B cell (primary cell): ENCODE data around the gene LSM10. TPM values are rescaled to one million over a fixed set of nuclear protein-coding genes. Genes with fewer than 3 reads are reported as not detected.

Source experiments
- ATAC-seq: fragments of 200-7000 bp; cut with Tn5 transposase; one replicate; pipeline ENCODE4 v1.10.0; 2021; ENCODE audit warnings: low read depth, mild to moderate bottlenecking, moderate number of reproducible peaks, moderate library complexity
- CTCF ChIA-PET: fragments of 350-600 bp; sonication (Branson Sonifier 250); formaldehyde crosslinking; loops from one replicate; lab custom pipeline; 2021; ENCODE audit warnings: antibody characterized with exemption, inconsistent platforms; lab: Charles Lee
- POLR2A ChIA-PET: fragments of 350-600 bp; sonication (Branson Sonifier 250); formaldehyde crosslinking; loops from one replicate; lab custom pipeline; 2021; ENCODE audit warnings: antibody characterized with exemption; lab: Charles Lee
- DNase-seq: peaks from one replicate; pipeline ENCODE4 v3.0.0; 2013
- H2AFZ ChIP-seq: 2 replicates; pipeline ENCODE4 v1.6.1; 2012; ENCODE audit warnings: mild to moderate bottlenecking, low read depth, low read length; ENCODE audit not compliant: insufficient read depth, poor library complexity, severe bottlenecking
- H3K27ac ChIP-seq, 2 donors: 1 replicate in 1 of 2; 2 replicates in 1 of 2; pipeline ENCODE4 v1.5.1; 2012 to 2013; ENCODE audit warnings: low read length in 2 of 2, mild to moderate bottlenecking in 2 of 2, moderate library complexity in 1 of 2
- H3K27me3 ChIP-seq, 4 experiments: fragments of 200-600 bp in 1 of 4; sonication (generic) in 1 of 4; replicated peaks in 1 of 4; 1 replicate in 2 of 4; 2 replicates in 2 of 4; pipeline versions ENCODE4 v1.6.1 to v1.7.0; 2013 to 2016; ENCODE audit warnings: low read length in 3 of 4, mild to moderate bottlenecking in 2 of 4, mixed read lengths in 1 of 4, moderate library complexity in 1 of 4; ENCODE audit not compliant: insufficient read depth in 4 of 4, control insufficient read depth in 3 of 4; ENCODE audit errors: control extremely low read depth in 1 of 4
- H3K36me3 ChIP-seq, 2 experiments: replicated peaks in 1 of 2; 1 replicate in 1 of 2; 2 replicates in 1 of 2; pipeline versions ENCODE4 v1.6.1 to v1.7.1; 2013; ENCODE audit warnings: low read length in 1 of 2; ENCODE audit not compliant: insufficient read depth in 2 of 2, control insufficient read depth in 1 of 2; ENCODE audit errors: control extremely low read depth in 1 of 2, extremely low read depth in 1 of 2
- H3K4me1 ChIP-seq, 2 donors: fragments of 200-600 bp in 1 of 2; sonication (generic) in 1 of 2; 1 replicate in 1 of 2; 2 replicates in 1 of 2; pipeline versions ENCODE4 v1.5.1 to v1.6.1; 2013 to 2017; ENCODE audit warnings: low read length in 2 of 2; ENCODE audit not compliant: control insufficient read depth in 2 of 2, insufficient read depth in 2 of 2
- H3K4me2 ChIP-seq: replicated peaks from 2 replicates; pipeline ENCODE3; 2012; ENCODE audit warnings: mild to moderate bottlenecking, low read depth, low read length; ENCODE audit not compliant: poor library complexity, severe bottlenecking
- H3K4me3 ChIP-seq, 5 experiments: fragments of 200-600 bp in 1 of 5; sonication (generic) in 1 of 5; 1 replicate in 3 of 5; 2 replicates in 2 of 5; pipeline versions ENCODE4 v1.5.1 to v1.7.0; 2011 to 2016; ENCODE audit warnings: low read length in 4 of 5, mild to moderate bottlenecking in 4 of 5, low read depth in 2 of 5, control low read depth in 1 of 5, moderate library complexity in 1 of 5; ENCODE audit not compliant: insufficient read depth in 1 of 5; ENCODE audit errors: control extremely low read depth in 1 of 5, extremely low read depth in 1 of 5
- H3K79me2 ChIP-seq: fragments of 200-600 bp; sonication (generic); one replicate; pipeline ENCODE4 v1.6.0; 2016; ENCODE audit warnings: low read length; ENCODE audit not compliant: control insufficient read depth, insufficient read depth
- H3K9ac ChIP-seq: fragments of 200-600 bp; sonication (generic); 2 replicates; pipeline ENCODE4 v1.6.1; 2017; ENCODE audit warnings: mild to moderate bottlenecking, low read length, moderate library complexity
- H3K9me3 ChIP-seq, 3 donors: one replicate each; pipeline versions ENCODE4 v1.6.1 to v1.7.1; 2013; ENCODE audit warnings: low read length in 2 of 3; ENCODE audit not compliant: control insufficient read depth in 2 of 3, insufficient read depth in 1 of 3; ENCODE audit errors: control extremely low read depth in 1 of 3
- H4K20me1 ChIP-seq: 2 replicates; pipeline ENCODE4 v1.6.0; 2012; ENCODE audit warnings: mild to moderate bottlenecking, low read length; ENCODE audit not compliant: insufficient read depth, control insufficient read depth, poor library complexity, severe bottlenecking
- H3K27ac Mint-ChIP-seq: one replicate; pipeline ENCODE4 v1.8.0; 2021; ENCODE audit warnings: mixed read lengths
- H3K27me3 Mint-ChIP-seq: one replicate; pipeline ENCODE4 v1.8.0; 2021; ENCODE audit warnings: mixed read lengths
- H3K4me1 Mint-ChIP-seq: one replicate; pipeline ENCODE4 v1.8.0; 2021; ENCODE audit warnings: mixed read lengths
- H3K4me3 Mint-ChIP-seq: one replicate; pipeline ENCODE4 v1.8.0; 2021; ENCODE audit warnings: mixed read lengths
- H3K9me3 Mint-ChIP-seq: one replicate; pipeline ENCODE4 v1.8.0; 2022; ENCODE audit warnings: mixed read lengths; ENCODE audit not compliant: insufficient read depth
- CTCF ChIP-seq: fragments of 200-600 bp; IDR thresholded peaks from one replicate; pipeline ENCODE4 v1.8.0; 2022; ENCODE audit warnings: antibody characterized with exemption, mild to moderate bottlenecking
- EZH2 ChIP-seq: IDR thresholded peaks from 2 replicates; pipeline ENCODE4 v1.6.1; 2012; ENCODE audit warnings: borderline replicate concordance, low read depth, mild to moderate bottlenecking, moderate library complexity, low read length; ENCODE audit not compliant: insufficient read depth, poor library complexity, severe bottlenecking
- WGBS: methylation state at CpG from one replicate; pipeline ENCODE4 v1.1.5; 2013; ENCODE audit warnings: missing lambda C conversion rate; ENCODE audit not compliant: insufficient coverage; 5-methylcytosine and 5-hydroxymethylcytosine counted together
- intact Hi-C: fragments of 100-400 bp; cut with micrococcal nuclease; formaldehyde crosslinking; loops from one replicate; pipeline ENCODE4 v1.10.0; 2022
- polyA plus RNA-seq: library from polyadenylated mRNA; depleted of rRNA; stranded (reverse); fragments of >200 nt; gene quantifications from 2 replicates; pipeline ENCODE4 v1.2.3, GENCODE V29; 2012
- total RNA-seq, 2 donors: library from RNA; stranded (reverse); fragments of 120-200 nt in 1 of 2; gene quantifications; 1 replicate in 1 of 2; 2 replicates in 1 of 2; pipeline versions ENCODE4 v1.2.3 to v1.2.4, GENCODE V29; 2013 to 2022

Gene LSM10
- total and polyA plus RNA-seq, 2 donors (not counting 1 experiment from before 2014, with no cell fraction given): 73.5 to 136 TPM

- H3K9me3 ChIP-seq: no peaks in the 10 kb centered on the region
- WGBS: 98% methylated on average over 15 of the region's 16 CpGs
- no peaks in the 10 kb centered on the region for H3K79me2 ChIP-seq
- H3K4me1 Mint-ChIP-seq: peaks cover 14% of the 10 kb centered on the region
- ChIA-PET POLR2A (no interaction called here), CTCF (interaction anchor here (2.1 to 3.0 kb wide), 2 partner anchors 20 to 70 kb away, joined by 7 to 10 read pairs; no protein-coding TSS in a partner anchor)
- no peak for DNase-seq
- H3K4me2 ChIP-seq: no peak overlapping the region
- H3K4me3 ChIP-seq: no peak overlapping the region
- no peaks in the 10 kb centered on the region for H4K20me1 ChIP-seq
- no peak overlapping the region for H2AFZ ChIP-seq
- no peaks in the 10 kb centered on the region for H3K27me3 ChIP-seq
- H3K27me3 Mint-ChIP-seq: no peaks in the 10 kb centered on the region
- no peak for ATAC-seq
- peaks cover 13 to 25% of the 10 kb centered on the region in 2 donors for H3K4me1 ChIP-seq
- TF ChIP-seq EZH2 (no peak), CTCF (no peak)
- H3K27ac Mint-ChIP-seq: no peak overlapping the region
- peaks cover 8 to 81% of the 10 kb centered on the region in 2 experiments for H3K36me3 ChIP-seq
- no peaks in the 10 kb centered on the region for H3K9me3 Mint-ChIP-seq
- H3K4me3 Mint-ChIP-seq: no peak overlapping the region
- intact Hi-C loops: no loop called here
- no peak overlapping the region for H3K9ac ChIP-seq
- no peak overlapping the region for H3K27ac ChIP-seq
These were observed 47.9 kb downstream of the LSM10 start for GRCh38 chr1:36349839-36350238.

GRCh38 chr1:36349241-36349671 is 48.5 kb downstream of the LSM10 start:
- ATAC-seq (no peak), DNase-seq (no peak)
- H3K27me3 ChIP-seq: no peaks in the 10 kb centered on the region
- Mint-ChIP-seq H3K9me3 (no peaks in the 10 kb centered on the region), H3K4me1 (peaks cover 14% of the 10 kb centered on the region), H3K27me3 (no peaks in the 10 kb centered on the region), H3K4me3 (no peak overlapping the region), H3K27ac (no peak overlapping the region)
- peaks cover 8 to 78% of the 10 kb centered on the region in 2 experiments for H3K36me3 ChIP-seq
- no peak overlapping the region for H3K27ac ChIP-seq
- H3K4me2 ChIP-seq: no peak overlapping the region
- no peaks in the 10 kb centered on the region for H3K79me2 ChIP-seq
- H2AFZ ChIP-seq: no peak overlapping the region
- TF ChIP-seq CTCF (no peak), EZH2 (no peak)
- CTCF ChIA-PET: interaction anchor here (1.3 to 3.0 kb wide), 3 partner anchors 18 to 71 kb away, joined by 3 to 10 read pairs (median 7); no protein-coding TSS in a partner anchor
- WGBS: 36% methylated on average over 5 of the region's 7 CpGs
- peaks cover 13 to 25% of the 10 kb centered on the region in 2 donors for H3K4me1 ChIP-seq
- H3K4me3 ChIP-seq: no peak overlapping the region
- no peak overlapping the region for H3K9ac ChIP-seq
- no peaks in the 10 kb centered on the region for H3K9me3 ChIP-seq
- POLR2A ChIA-PET: interaction anchor here (0.5 kb wide), 1 partner anchor 23 kb away, joined by 4 read pairs; no protein-coding TSS in a partner anchor
- intact Hi-C loops: no loop called here
- H4K20me1 ChIP-seq: peaks cover 3% of the 10 kb centered on the region
